CD4-positive, alpha-beta memory T cell (primary cell): ENCODE data around the gene TEX11. TPM values are rescaled to one million over a fixed set of nuclear protein-coding genes. Genes with fewer than 3 reads are reported as not detected.
A peak's percentile ranks its signal among the peaks of the same experiment; 100 is the strongest.

Source experiments
- CTCF ChIA-PET: fragments of 350-600 bp; sonication (Branson Sonifier 250); formaldehyde crosslinking; loops from one replicate; lab custom pipeline; 2021; ENCODE audit warnings: inconsistent platforms; ENCODE audit not compliant: partially characterized antibody; lab: Charles Lee
- POLR2A ChIA-PET: fragments of 350-600 bp; sonication (Branson Sonifier 250); formaldehyde crosslinking; loops from one replicate; lab custom pipeline; 2021; ENCODE audit not compliant: partially characterized antibody; lab: Charles Lee
- DNase-seq, 5 donors: peaks; one replicate each; pipeline versions ENCODE4 v3.0.0 to v3.0.0-alpha.2; 2020 to 2022; ENCODE audit warnings: mixed read lengths in 1 of 5
- H3K27ac ChIP-seq: one replicate; pipeline ENCODE4 v1.7.0; 2013; ENCODE audit warnings: low read depth, low read length
- H3K27me3 ChIP-seq: 2 replicates; pipeline ENCODE4 v1.7.0; 2013; ENCODE audit warnings: mild to moderate bottlenecking, low read length, moderate library complexity; ENCODE audit not compliant: insufficient read depth
- H3K36me3 ChIP-seq: 2 replicates; pipeline ENCODE4 v1.7.0; 2013; ENCODE audit warnings: mild to moderate bottlenecking, low read length, moderate library complexity; ENCODE audit not compliant: insufficient read depth
- H3K4me1 ChIP-seq: 2 replicates; pipeline ENCODE4 v1.7.0; 2013; ENCODE audit warnings: mild to moderate bottlenecking, low read length, moderate library complexity; ENCODE audit not compliant: insufficient read depth
- H3K4me3 ChIP-seq, 2 donors: one replicate each; pipeline ENCODE4 v1.7.0; 2013; ENCODE audit warnings: low read length in 2 of 2, mild to moderate bottlenecking in 1 of 2
- H3K9me3 ChIP-seq, 2 donors: one replicate each; pipeline ENCODE4 v1.7.0; 2013; ENCODE audit warnings: low read length in 2 of 2, control low read depth in 1 of 2; ENCODE audit not compliant: control insufficient read depth in 1 of 2
- H3K27ac Mint-ChIP-seq, 7 donors: one replicate each; pipeline ENCODE4 v1.8.0; 2020 to 2021; ENCODE audit warnings: mixed read lengths in 7 of 7, mild to moderate bottlenecking in 6 of 7, inconsistent platforms in 3 of 7, moderate library complexity in 3 of 7
- H3K27me3 Mint-ChIP-seq, 2 donors: one replicate each; pipeline ENCODE4 v1.8.0; 2020 to 2021; ENCODE audit warnings: mixed read lengths in 2 of 2
- H3K36me3 Mint-ChIP-seq, 2 donors: one replicate each; pipeline ENCODE4 v1.8.0; 2020 to 2021; ENCODE audit warnings: mixed read lengths in 2 of 2, inconsistent platforms in 1 of 2, mild to moderate bottlenecking in 1 of 2
- H3K4me1 Mint-ChIP-seq, 4 donors: one replicate each; pipeline ENCODE4 v1.8.0; 2020 to 2021; ENCODE audit warnings: mixed read lengths in 4 of 4, mild to moderate bottlenecking in 1 of 4
- H3K4me3 Mint-ChIP-seq, 8 donors: one replicate each; pipeline ENCODE4 v1.8.0; 2020 to 2021; ENCODE audit warnings: mixed read lengths in 8 of 8, mild to moderate bottlenecking in 7 of 8, moderate library complexity in 6 of 8, inconsistent platforms in 3 of 8
- H3K9me3 Mint-ChIP-seq, 8 donors: one replicate each; pipeline ENCODE4 v1.8.0; 2020 to 2021; ENCODE audit warnings: mixed read lengths in 8 of 8, mild to moderate bottlenecking in 5 of 8, inconsistent platforms in 3 of 8, moderate library complexity in 1 of 8
- intact Hi-C: fragments of 100-400 bp; cut with micrococcal nuclease; formaldehyde crosslinking; loops from one replicate; pipeline ENCODE4 v1.15.1; 2023
- polyA plus RNA-seq, 2 donors: library from polyadenylated mRNA; unstranded; fragments of 300-500 nt; fragmentation: Illumina TruSeq; gene quantifications; one replicate each; pipeline ENCODE4 v1.2.3, GENCODE V29; 2021
- total RNA-seq, 2 experiments: library from RNA; stranded (reverse); gene quantifications; one replicate each; pipeline ENCODE4 v1.2.3, GENCODE V29; 2021

The TEX11 gene
- total and polyA plus RNA-seq, 4 experiments from 2014 or later, result not detected

DNA sequence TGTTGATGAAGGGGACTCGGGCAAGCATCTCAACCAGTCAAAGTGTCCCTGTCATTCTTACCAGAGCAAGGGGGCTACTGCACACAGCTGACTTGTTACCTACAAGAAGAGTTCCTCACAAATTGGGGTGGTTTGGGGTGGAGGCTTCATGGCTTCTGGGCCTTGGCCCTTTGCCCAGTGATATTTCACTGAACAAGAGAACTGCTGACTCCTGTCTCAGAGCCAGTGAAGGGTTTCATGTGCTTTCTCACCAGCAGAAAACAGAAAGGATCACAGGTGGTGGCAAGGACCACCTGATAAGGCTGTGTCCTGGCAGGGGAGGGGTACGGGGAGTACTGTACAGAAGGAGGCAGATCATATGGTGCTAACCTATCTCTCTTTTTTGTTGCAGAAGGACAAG is 410.4 kb downstream of the TEX11 start:
- Mint-ChIP-seq H3K9me3 (no peaks in the 10 kb centered on the region), H3K27me3 (no peaks in the 10 kb centered on the region), H3K4me3 (no peak overlapping the region), H3K4me1 (peaks cover 0 to 2% (median under 1%) of the 10 kb centered on the region in 4 donors), H3K36me3 (peaks cover 17 to 52% of the 10 kb centered on the region in 2 donors), H3K27ac (peak overlapping the region in 2 of 7 donors; percentile 16 to 32)
- Histone ChIP-seq H3K36me3 (peaks cover 5% of the 10 kb centered on the region), H3K4me1 (no peaks in the 10 kb centered on the region), H3K27me3 (no peaks in the 10 kb centered on the region), H3K4me3 (no peak overlapping the region), H3K9me3 (no peaks in the 10 kb centered on the region), H3K27ac (no peak overlapping the region)
- intact Hi-C loops, result no loop called here
- CTCF ChIA-PET, result no interaction called here
- DNase-seq, result no peak
- POLR2A ChIA-PET, result no interaction called here

- H3K4me3 Mint-ChIP-seq, result no peak overlapping the region
- Histone ChIP-seq H3K27me3 (no peaks in the 10 kb centered on the region), H3K27ac (no peak overlapping the region), H3K36me3 (peaks cover 8% of the 10 kb centered on the region), H3K9me3 (no peaks in the 10 kb centered on the region), H3K4me1 (no peaks in the 10 kb centered on the region), H3K4me3 (no peak overlapping the region)
- no peak for DNase-seq
- ChIA-PET CTCF (no interaction called here), POLR2A (no interaction called here)
- intact Hi-C loops, result no loop called here
- H3K27ac Mint-ChIP-seq, result peak overlapping the region in 1 of 7 donors; percentile 35
- peaks cover 18 to 52% of the 10 kb centered on the region in 2 donors for H3K36me3 Mint-ChIP-seq
- no peaks in the 10 kb centered on the region for H3K9me3 Mint-ChIP-seq
- no peaks in the 10 kb centered on the region for H3K27me3 Mint-ChIP-seq
- H3K4me1 Mint-ChIP-seq, result peaks cover 0 to 2% (median under 1%) of the 10 kb centered on the region in 4 donors
Measured at GRCh38 chrX:70497026-70497425, 411.5 kb downstream of the TEX11 start.

DNA sequence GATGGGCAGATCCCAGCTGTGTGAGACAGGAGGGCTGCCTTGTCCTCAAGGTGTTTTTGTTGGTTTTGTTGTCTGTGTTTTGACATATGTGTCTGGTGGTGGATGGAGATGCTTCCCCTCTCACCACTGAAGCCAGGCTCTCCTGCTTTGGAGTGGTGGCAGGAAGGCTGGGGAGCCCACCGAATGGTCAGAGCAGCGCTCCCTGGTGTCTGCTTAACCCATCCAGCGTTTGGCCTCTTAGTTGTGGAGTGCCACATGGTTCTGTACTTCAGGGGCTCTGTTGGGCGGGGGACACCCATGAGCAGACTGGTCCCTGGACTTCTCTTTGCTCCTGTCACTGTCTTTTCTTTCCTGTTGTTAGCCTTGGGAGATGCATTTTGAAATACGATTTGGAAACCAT is 412.0 kb downstream of the TEX11 start:
- H3K9me3 Mint-ChIP-seq, result no peaks in the 10 kb centered on the region

GRCh38 chrX:70494441-70494840 is 414.1 kb downstream of the TEX11 start:
- no peak overlapping the region for H3K27ac ChIP-seq
- Mint-ChIP-seq H3K27me3 (no peaks in the 10 kb centered on the region), H3K9me3 (no peaks in the 10 kb centered on the region), H3K4me3 (no peak overlapping the region), H3K27ac (peak overlapping the region in 1 of 7 donors; percentile 57), H3K4me1 (peaks cover 0 to 2% (median under 1%) of the 10 kb centered on the region in 4 donors), H3K36me3 (peaks cover 17 to 56% of the 10 kb centered on the region in 2 donors)
- intact Hi-C loops, result no loop called here
- H3K9me3 ChIP-seq, result no peaks in the 10 kb centered on the region
- H3K36me3 ChIP-seq, result peaks cover 8% of the 10 kb centered on the region
- ChIA-PET POLR2A (no interaction called here), CTCF (no interaction called here)
- no peak for DNase-seq
- H3K4me1 ChIP-seq, result no peaks in the 10 kb centered on the region
- H3K27me3 ChIP-seq, result no peaks in the 10 kb centered on the region
- H3K4me3 ChIP-seq, result no peak overlapping the region

More for the DNA sequence above, 412.0 kb downstream of the TEX11 start:
- Histone ChIP-seq H3K4me3 (no peak overlapping the region), H3K36me3 (peaks cover 8% of the 10 kb centered on the region), H3K9me3 (no peaks in the 10 kb centered on the region), H3K27me3 (no peaks in the 10 kb centered on the region), H3K27ac (no peak overlapping the region), H3K4me1 (no peaks in the 10 kb centered on the region)
- peaks cover 0 to 2% (median under 1%) of the 10 kb centered on the region in 4 donors for H3K4me1 Mint-ChIP-seq
- no peak overlapping the region for H3K27ac Mint-ChIP-seq
- ChIA-PET CTCF (no interaction called here), POLR2A (no interaction called here)
- H3K4me3 Mint-ChIP-seq, result no peak overlapping the region
- H3K36me3 Mint-ChIP-seq, result peaks cover 18 to 57% of the 10 kb centered on the region in 2 donors
- DNase-seq, result no peak
- no peaks in the 10 kb centered on the region for H3K27me3 Mint-ChIP-seq
- intact Hi-C loops, result no loop called here

- H3K36me3 ChIP-seq, result peaks cover 8% of the 10 kb centered on the region
- Mint-ChIP-seq H3K9me3 (no peaks in the 10 kb centered on the region), H3K4me1 (no peaks in the 10 kb centered on the region), H3K36me3 (peaks cover 21 to 52% of the 10 kb centered on the region in 2 donors), H3K27ac (no peak overlapping the region), H3K27me3 (no peaks in the 10 kb centered on the region), H3K4me3 (no peak overlapping the region)
- H3K4me1 ChIP-seq, result no peaks in the 10 kb centered on the region
- no peaks in the 10 kb centered on the region for H3K9me3 ChIP-seq
- no peak for DNase-seq
- POLR2A ChIA-PET, result no interaction called here
- no peaks in the 10 kb centered on the region for H3K27me3 ChIP-seq
- H3K4me3 ChIP-seq, result no peak overlapping the region
- CTCF ChIA-PET, result interaction anchor here (1.5 kb wide), 1 partner anchor 12 kb away, joined by 3 read pairs; no protein-coding TSS in a partner anchor
- H3K27ac ChIP-seq, result no peak overlapping the region
- intact Hi-C loops, result no loop called here
Measured at GRCh38 chrX:70488856-70489255, 419.7 kb downstream of the TEX11 start.

GRCh38 chrX:70485466-70485865 is 423.0 kb downstream of the TEX11 start:
- no peaks in the 10 kb centered on the region for H3K27me3 Mint-ChIP-seq
- H3K4me3 ChIP-seq, result no peak overlapping the region
- peaks cover 13 to 36% of the 10 kb centered on the region in 2 donors for H3K36me3 Mint-ChIP-seq
- H3K9me3 ChIP-seq, result no peaks in the 10 kb centered on the region
- DNase-seq, result no peak
- no peak overlapping the region for H3K27ac Mint-ChIP-seq
- no peaks in the 10 kb centered on the region for H3K27me3 ChIP-seq
- H3K27ac ChIP-seq, result no peak overlapping the region
- no peak overlapping the region for H3K4me3 Mint-ChIP-seq
- peaks cover 0 to 3% (median 0%) of the 10 kb centered on the region in 4 donors for H3K4me1 Mint-ChIP-seq
- ChIA-PET POLR2A (no interaction called here), CTCF (no interaction called here)
- H3K9me3 Mint-ChIP-seq, result no peaks in the 10 kb centered on the region
- no peaks in the 10 kb centered on the region for H3K4me1 ChIP-seq
- intact Hi-C loops, result no loop called here
- no peaks in the 10 kb centered on the region for H3K36me3 ChIP-seq

DNA sequence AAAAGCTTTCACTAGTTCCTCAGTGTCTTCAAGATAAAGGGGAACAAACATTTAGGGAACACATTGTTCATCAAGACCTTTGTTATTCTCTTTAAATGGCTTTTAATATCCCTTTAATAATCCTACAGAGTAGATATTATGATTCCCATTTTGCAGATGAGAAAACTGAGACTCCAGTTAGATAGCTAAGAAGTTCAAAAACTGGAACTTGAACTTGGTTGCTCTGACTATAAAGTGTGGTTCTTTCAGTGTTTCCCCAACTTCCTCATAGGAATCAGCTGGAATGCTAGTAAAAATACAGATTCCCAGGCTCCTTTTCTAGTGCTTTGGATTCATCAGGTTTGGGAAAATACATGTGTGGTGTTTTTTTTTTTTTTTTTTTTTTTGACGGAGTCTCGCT is 426.2 kb downstream of the TEX11 start:
- Histone ChIP-seq H3K4me3 (no peak overlapping the region), H3K27ac (no peak overlapping the region), H3K36me3 (no peaks in the 10 kb centered on the region), H3K9me3 (no peaks in the 10 kb centered on the region), H3K4me1 (no peaks in the 10 kb centered on the region), H3K27me3 (no peaks in the 10 kb centered on the region)
- Mint-ChIP-seq H3K27ac (no peak overlapping the region), H3K4me1 (peaks cover 0 to 3% (median under 1%) of the 10 kb centered on the region in 4 donors), H3K36me3 (peaks cover 6 to 36% of the 10 kb centered on the region in 2 donors), H3K4me3 (no peak overlapping the region), H3K9me3 (no peaks in the 10 kb centered on the region), H3K27me3 (no peaks in the 10 kb centered on the region)
- POLR2A ChIA-PET, result no interaction called here
- intact Hi-C loops, result no loop called here
- no peak for DNase-seq
- CTCF ChIA-PET, result no interaction called here
